Hepatocyte (in vitro differentiated cells): ENCODE results near the gene RC3H1. TPM values are rescaled to one million over a fixed set of nuclear protein-coding genes. Genes with fewer than 3 reads are reported as not detected.

Experiments
- DNase-seq: peaks from one replicate; pipeline ENCODE4 v3.0.0-alpha.2; 2016; ENCODE audit warnings: low spot score
- H2AFZ ChIP-seq: fragments of 200-600 bp; sonication (generic); 2 replicates; pipeline ENCODE4 v1.6.0; 2016; ENCODE audit warnings: antibody characterized with exemption, mild to moderate bottlenecking
- H3K27ac ChIP-seq: fragments of 200-600 bp; sonication (generic); 2 replicates; pipeline ENCODE4 v1.5.1; 2016; ENCODE audit warnings: mild to moderate bottlenecking
- H3K27me3 ChIP-seq: fragments of 200-600 bp; sonication (generic); 2 replicates; pipeline ENCODE4 v1.6.1; 2016
- H3K36me3 ChIP-seq: fragments of 200-600 bp; sonication (generic); replicated peaks from 2 replicates; pipeline ENCODE4 v1.5.1; 2016; ENCODE audit warnings: low read depth; ENCODE audit not compliant: insufficient read depth
- H3K4me1 ChIP-seq: fragments of 200-600 bp; sonication (generic); 2 replicates; pipeline ENCODE4 v1.5.1; 2016; ENCODE audit warnings: mild to moderate bottlenecking, moderate library complexity; ENCODE audit not compliant: insufficient read depth
- H3K4me2 ChIP-seq: fragments of 200-600 bp; sonication (generic); 2 replicates; pipeline ENCODE4 v1.6.0; 2016
- H3K4me3 ChIP-seq: fragments of 200-600 bp; sonication (generic); 2 replicates; pipeline ENCODE4 v1.5.1; 2016; ENCODE audit warnings: mild to moderate bottlenecking
- H3K79me2 ChIP-seq: fragments of 200-600 bp; sonication (generic); 2 replicates; pipeline ENCODE4 v1.6.0; 2017; ENCODE audit warnings: mild to moderate bottlenecking
- H3K9me2 ChIP-seq: fragments of 200-600 bp; sonication (generic); replicated peaks from 2 replicates; pipeline ENCODE4 v1.6.0; 2017; ENCODE audit warnings: mild to moderate bottlenecking; ENCODE audit not compliant: insufficient read depth
- H3K9me3 ChIP-seq: fragments of 200-600 bp; sonication (generic); 2 replicates; pipeline ENCODE4 v1.5.1; 2016; ENCODE audit warnings: low read depth, mild to moderate bottlenecking
- H4K20me1 ChIP-seq: fragments of 200-600 bp; sonication (generic); 2 replicates; pipeline ENCODE4 v1.6.0; 2016; ENCODE audit warnings: mild to moderate bottlenecking; ENCODE audit not compliant: insufficient read depth, poor library complexity, severe bottlenecking
- CTCF ChIP-seq: fragments of 200-600 bp; sonication (generic); IDR thresholded peaks from 2 replicates; pipeline ENCODE4 v1.5.1; 2016; ENCODE audit warnings: antibody characterized with exemption, mild to moderate bottlenecking; ENCODE audit not compliant: poor library complexity
- EZH2 ChIP-seq: fragments of 200-600 bp; sonication (generic); IDR thresholded peaks from 2 replicates; pipeline ENCODE4 v1.6.1; 2016; ENCODE audit warnings: antibody characterized with exemption, mild to moderate bottlenecking, borderline replicate concordance
- EZH2phosphoT487 ChIP-seq: fragments of 200-600 bp; sonication (generic); IDR thresholded peaks from one replicate; pipeline ENCODE4 v1.6.1; 2018; ENCODE audit warnings: antibody characterized with exemption, mild to moderate bottlenecking, low read depth, moderate library complexity; ENCODE audit not compliant: unreplicated experiment, severe bottlenecking
- WGBS: methylation state at CpG from one replicate; pipeline ENCODE4 v1.1.6; 2016; ENCODE audit warnings: low lambda C conversion rate; ENCODE audit errors: missing lambda C conversion rate; 5-methylcytosine and 5-hydroxymethylcytosine counted together
- polyA plus RNA-seq: library from polyadenylated mRNA; unstranded; fragments of >200 nt; fragmentation: Nextera tagmentation; extraction: Ambion mirVana; gene quantifications from 2 replicates; pipeline ENCODE4 v1.2.1, GENCODE V29; 2016
- total RNA-seq: library from RNA; depleted of rRNA; stranded (reverse); fragments of >200 nt; gene quantifications from 2 replicates; pipeline ENCODE4 v1.2.3, GENCODE V29; 2014

The RC3H1 gene
- total and polyA plus RNA-seq, 2 experiments from 2014 or later = 5.9 to 32.6 TPM

GRCh38 chr1:173914366-173914871, 107.7 kb downstream of the RC3H1 start:
- Histone ChIP-seq H3K27ac (no peak overlapping the region), H3K4me1 (no peaks in the 10 kb centered on the region), H4K20me1 (no peaks in the 10 kb centered on the region), H3K9me2 (no peaks in the 10 kb centered on the region), H2AFZ (no peak overlapping the region), H3K27me3 (no peaks in the 10 kb centered on the region), H3K9me3 (no peaks in the 10 kb centered on the region), H3K79me2 (no peaks in the 10 kb centered on the region), H3K4me3 (no peak overlapping the region), H3K4me2 (no peak overlapping the region), H3K36me3 (no peaks in the 10 kb centered on the region)
- peak; percentile 21 for DNase-seq
- TF ChIP-seq CTCF = peak; percentile 32
- TF ChIP-seq EZH2phosphoT487 = no peak
- 85% methylated on average over 13 of the region's 13 CpGs for WGBS

- Histone ChIP-seq H3K27me3 (no peaks in the 10 kb centered on the region), H3K9me3 (no peaks in the 10 kb centered on the region), H2AFZ (no peak overlapping the region), H3K27ac (no peak overlapping the region), H3K79me2 (no peaks in the 10 kb centered on the region), H3K9me2 (no peaks in the 10 kb centered on the region), H4K20me1 (no peaks in the 10 kb centered on the region), H3K4me1 (no peaks in the 10 kb centered on the region), H3K4me2 (no peak overlapping the region), H3K4me3 (no peak overlapping the region), H3K36me3 (no peaks in the 10 kb centered on the region)
- no peak for DNase-seq
- WGBS = 94% methylated on average over 3 of the region's 3 CpGs
- TF ChIP-seq CTCF = no peak
- no peak for TF ChIP-seq EZH2
- no peak for TF ChIP-seq EZH2phosphoT487
Measured at GRCh38 chr1:173913111-173913510, 109.0 kb downstream of the RC3H1 start.

GRCh38 chr1:173903827-173904531, 118.2 kb downstream of the RC3H1 start:
- Histone ChIP-seq H3K27ac (no peak overlapping the region), H3K79me2 (no peaks in the 10 kb centered on the region), H4K20me1 (no peaks in the 10 kb centered on the region), H3K4me3 (no peak overlapping the region), H3K9me2 (no peaks in the 10 kb centered on the region), H3K9me3 (no peaks in the 10 kb centered on the region), H3K27me3 (no peaks in the 10 kb centered on the region), H3K36me3 (no peaks in the 10 kb centered on the region), H3K4me1 (no peaks in the 10 kb centered on the region), H3K4me2 (no peak overlapping the region), H2AFZ (no peak overlapping the region)
- no peak for DNase-seq
- TF ChIP-seq CTCF = no peak
- TF ChIP-seq EZH2 = no peak
- no peak for TF ChIP-seq EZH2phosphoT487
- WGBS = 79% methylated on average over 6 of the region's 6 CpGs
